GM18517 (cell line): ENCODE data around the gene OTX1.
"Not testable (repeated sequence)": the region's sequence is repeated elsewhere in the genome, so short reads cannot be mapped to it uniquely, and the experiment has no call there.

Experiments
- ATAC-seq: cut with Tn5 transposase; IDR thresholded peaks from one replicate; pipeline ENCODE4 v1.9.1; 2021; ENCODE audit warnings: mild to moderate bottlenecking, moderate library complexity; ENCODE audit not compliant: unreplicated experiment

OTX1 gene

DNA sequence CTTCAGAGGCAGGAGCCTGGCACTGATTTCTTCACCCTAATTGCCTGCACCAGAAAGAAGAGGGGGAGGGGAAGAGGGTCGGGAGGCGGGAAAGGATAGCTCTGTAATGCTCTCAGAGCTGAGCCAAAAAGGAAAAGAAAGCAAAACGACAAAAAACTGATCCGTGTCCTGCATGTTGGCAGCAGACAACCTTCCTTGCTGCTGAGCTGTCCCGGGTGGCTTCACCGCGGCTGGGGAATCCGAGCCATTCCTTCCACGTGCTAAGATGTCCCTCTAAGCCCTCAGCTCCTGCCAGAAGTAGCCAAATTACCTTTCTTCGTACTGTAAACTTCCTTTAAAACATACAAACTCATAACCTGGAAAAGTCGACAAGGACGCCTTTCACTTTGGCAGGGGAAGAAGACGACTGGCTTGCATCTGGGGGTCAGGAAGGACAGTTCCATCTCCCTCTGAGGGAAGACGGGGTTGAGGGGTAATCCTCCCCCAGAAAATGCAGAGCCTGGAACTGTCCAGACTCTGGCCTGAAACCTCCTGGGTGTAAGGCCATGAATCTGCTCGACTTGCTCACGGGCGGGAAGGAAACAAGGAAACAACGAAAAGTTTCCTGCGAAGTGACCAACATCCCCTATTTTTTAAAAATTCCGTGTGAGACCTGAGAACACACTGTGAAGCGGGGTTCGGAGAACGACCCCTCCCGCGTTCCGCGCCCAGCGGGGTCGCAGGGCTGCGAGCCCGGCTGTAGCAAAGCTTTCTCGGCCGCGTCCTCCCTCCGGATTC, 7.7 kb downstream of the OTX1 start:
- ATAC-seq: no peak

DNA sequence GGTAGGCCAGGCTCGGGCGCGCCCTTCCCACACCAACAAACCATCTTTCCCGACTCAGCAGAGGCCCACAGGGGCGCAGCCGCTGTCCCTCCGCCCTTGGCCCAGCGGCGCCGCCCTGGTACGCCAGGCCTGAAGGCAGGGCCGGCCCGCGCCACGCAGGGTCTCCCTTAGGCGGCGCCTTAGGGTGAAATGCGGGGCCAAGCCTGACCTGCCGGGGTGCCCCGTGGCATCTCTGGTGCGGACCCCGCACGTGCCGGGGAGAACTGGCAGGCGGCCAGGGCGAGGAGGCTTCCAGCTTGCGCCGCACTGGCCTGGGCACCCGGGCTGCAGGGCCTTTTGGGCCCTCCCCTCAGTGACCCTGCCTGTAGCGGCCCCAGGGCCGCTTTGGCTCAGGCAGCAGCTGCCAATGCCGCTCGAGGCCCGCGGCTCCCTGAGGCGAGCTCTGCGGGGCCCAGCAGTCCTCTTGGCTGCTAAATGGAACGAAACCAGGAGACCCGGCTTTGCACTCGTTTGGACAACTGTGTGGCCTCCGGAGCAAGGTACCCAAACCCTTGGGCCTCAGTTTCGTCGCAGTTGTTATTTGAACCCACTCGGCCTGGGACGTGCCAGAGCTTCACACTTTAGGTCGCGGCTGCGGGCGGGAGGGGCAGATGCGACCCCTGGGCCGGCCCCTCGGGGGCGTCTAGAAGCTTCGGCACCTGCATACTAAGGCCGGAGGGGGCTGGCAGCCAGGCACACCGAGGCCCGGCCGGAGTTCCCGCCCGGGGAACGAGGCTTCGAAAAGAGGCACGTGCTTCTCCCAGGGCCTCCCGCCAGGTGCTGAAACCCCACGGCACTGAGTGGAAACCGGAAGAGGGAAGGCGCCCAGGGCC, 8.5 kb downstream of the OTX1 start:
- ATAC-seq: no peak

DNA sequence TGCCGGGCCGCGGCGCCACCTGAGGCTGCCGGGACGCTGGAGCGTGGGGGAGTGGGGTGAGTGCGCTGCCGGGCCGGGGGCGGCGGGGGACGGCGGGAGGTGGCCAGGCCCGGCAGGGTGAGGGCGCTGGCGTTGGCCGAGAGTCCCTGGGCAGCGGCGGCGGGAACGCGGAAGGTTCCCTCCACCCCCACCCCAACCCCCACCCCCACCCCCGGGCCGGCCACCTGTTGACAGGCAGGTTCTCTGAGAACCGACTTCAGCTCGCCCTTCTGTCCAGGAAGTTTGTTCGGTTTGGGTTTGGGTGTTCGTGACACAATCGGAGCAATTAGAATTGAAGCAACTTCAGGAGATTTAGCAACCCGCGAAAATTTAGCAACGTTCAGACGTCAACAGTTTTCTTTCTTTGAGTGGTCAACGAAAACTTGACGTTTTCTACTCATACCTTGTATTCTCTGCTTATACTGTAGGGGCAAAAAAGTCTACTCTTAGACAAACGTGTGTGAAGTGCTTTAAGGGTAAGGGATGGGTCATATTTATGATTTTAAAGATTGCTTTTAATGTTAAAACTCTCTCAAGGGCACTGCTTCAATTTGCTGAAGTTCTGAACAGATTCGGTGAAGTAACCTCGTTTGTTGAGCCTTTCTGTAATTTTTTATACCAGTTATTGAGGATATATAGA, 9.3 kb downstream of the OTX1 start:
- ATAC-seq: no peak

DNA sequence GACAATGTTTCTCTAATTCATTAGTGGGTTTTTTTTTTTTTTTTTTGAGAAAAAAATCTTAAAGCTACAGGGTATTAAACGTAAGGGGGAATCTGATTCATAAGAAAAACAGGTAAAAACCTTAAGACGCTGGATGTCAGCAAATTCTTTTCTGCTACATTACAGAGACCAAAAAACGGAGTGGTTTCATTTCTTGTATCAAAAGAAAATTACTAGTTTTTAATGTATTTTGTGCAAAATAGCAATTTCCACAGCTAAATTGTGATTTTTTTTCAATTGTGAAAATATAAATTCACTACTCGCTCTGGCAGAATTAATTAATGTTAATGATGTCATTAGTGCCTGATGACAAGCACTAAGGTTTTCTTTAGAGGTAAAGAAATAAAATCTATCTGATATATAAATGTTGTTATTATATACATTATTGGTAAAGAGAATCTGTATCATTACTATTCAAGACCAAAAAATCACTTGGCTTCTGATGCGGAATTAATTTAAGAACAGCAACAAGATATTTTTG, 9.9 kb downstream of the OTX1 start:
- no peak for ATAC-seq

DNA sequence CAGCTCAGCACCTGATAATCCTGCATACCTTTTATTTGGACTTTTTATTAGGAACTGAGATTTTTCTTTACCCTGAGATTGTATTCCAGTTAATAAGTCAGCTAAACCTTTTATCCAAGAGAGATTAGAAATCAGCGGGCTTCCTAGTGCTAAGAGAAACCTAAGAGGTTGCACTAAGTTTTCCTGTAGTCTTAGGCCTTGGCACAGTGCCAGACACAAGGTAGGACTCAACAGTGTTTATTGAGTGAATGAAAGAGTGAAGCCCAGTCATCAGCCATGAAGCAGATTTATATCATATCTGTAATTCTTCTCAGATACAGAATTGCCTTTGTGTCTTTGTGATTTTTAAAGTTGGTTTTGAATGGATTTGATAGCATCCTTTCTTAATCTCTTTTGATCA, 13.6 kb downstream of the OTX1 start:
- no peak for ATAC-seq

DNA sequence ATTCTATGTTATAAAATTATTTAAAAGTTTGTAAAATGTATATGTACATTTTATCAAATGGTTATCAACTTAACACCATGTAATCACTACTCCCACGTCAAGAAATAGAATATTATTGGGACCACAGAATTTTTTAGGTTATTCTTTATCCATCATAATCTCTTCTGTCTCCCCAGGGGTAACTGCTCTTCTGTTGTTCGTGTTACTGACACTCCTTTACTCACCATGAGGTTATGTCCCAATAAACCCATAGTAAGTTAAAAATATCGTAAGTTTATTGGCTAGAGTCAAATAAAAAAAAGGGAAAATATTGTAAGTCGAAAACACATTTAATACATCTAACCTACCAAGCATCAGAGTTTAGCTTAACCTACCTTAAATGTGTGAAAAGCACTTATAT, 14.0 kb downstream of the OTX1 start:
- ATAC-seq: no peak

DNA sequence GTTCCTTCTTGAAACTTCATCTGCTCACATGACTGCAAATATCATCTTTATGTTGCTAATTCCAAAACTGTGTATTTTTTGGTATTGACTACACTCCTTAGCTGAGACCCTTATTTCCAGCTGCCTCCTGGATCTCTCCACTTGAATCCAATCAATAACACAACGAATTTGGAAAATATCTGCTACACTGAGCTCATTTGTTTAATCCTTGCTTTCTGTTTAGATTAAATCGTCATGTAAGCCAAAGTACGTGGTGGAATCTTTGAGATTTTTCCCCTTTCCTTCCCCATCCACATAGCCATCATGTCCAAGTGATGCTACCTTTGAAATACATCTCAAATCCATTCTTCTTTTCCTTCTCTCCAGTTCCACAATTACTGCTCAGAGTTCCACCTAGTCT, 15.6 kb downstream of the OTX1 start:
- no peak for ATAC-seq

DNA sequence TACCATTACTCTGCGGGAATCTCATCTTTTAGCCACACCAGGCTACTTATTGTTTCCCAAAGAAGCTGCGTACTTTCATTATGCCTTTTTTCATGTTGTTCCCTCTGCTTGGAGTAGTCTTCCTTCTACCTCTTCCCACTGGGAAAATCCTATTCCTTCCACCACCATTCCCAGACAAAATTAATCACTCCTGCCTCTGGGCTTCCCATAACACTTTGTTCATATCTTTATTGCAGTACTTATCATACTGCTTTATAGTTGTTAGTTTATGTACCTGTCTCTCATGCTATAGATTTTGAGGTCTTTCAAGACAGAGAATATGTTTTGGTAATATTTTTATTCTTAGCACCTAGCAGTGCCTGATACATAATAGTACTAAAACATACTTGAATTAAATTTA, 16.2 kb downstream of the OTX1 start:
- no peak for ATAC-seq

DNA sequence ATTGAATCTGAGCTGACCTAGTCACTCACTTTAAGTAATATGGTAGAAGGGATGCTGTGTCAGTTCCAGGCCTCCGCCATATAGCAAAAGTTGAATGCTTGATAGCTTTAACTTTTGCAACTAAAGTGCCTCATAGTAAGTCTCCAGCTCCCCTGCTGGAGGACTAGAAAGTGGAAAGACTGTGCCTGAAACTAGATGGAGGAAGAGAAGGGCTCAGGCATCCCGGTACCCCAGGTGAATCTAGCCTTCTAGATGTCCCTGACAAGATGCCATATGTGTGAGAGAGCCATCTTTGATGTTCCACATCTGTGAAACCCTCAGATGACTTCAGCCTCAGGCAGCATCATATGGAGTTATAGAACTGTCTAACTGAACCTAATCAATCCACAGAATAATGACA, 21.0 kb downstream of the OTX1 start:
- ATAC-seq: no peak

DNA sequence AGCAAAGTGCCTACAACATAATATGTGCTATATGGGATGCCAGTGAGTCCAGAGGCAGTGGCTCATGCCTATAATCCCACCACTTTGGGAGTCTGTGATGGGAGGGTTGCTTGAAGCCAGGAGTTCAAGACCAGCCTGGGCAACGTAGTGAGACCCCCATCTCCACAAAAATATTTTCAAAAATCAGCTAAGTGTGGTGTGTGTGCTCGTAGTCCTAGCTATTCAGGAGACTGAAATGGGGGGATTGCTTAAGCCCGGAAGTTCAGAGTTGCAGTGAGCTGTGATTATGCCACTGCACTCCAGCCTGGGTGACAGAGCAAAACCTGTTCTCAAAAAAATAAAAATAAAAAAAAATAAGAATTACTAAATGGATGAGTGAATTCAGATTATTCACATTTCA, 23.4 kb downstream of the OTX1 start:
- no peak for ATAC-seq

DNA sequence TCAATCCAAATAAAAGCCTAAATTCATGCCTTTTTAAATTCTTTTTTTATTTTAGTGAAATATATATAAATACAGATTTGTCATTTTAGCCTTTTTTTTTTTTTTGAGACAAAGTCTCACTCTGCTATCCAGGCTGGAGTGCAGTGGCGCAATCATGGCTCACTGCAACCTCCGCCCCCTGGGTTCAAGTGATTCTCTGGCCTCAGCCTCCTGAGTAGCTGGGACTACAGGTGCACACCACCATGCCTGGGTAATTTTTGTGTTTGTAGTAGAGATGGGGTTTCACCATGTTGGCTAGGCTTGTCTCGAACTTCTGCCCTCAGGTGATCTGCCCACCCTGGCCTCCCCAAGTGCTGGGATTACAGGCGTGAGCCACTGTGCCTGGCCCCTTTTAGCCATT, 23.8 kb downstream of the OTX1 start:
- not testable (repeated sequence) for ATAC-seq

DNA sequence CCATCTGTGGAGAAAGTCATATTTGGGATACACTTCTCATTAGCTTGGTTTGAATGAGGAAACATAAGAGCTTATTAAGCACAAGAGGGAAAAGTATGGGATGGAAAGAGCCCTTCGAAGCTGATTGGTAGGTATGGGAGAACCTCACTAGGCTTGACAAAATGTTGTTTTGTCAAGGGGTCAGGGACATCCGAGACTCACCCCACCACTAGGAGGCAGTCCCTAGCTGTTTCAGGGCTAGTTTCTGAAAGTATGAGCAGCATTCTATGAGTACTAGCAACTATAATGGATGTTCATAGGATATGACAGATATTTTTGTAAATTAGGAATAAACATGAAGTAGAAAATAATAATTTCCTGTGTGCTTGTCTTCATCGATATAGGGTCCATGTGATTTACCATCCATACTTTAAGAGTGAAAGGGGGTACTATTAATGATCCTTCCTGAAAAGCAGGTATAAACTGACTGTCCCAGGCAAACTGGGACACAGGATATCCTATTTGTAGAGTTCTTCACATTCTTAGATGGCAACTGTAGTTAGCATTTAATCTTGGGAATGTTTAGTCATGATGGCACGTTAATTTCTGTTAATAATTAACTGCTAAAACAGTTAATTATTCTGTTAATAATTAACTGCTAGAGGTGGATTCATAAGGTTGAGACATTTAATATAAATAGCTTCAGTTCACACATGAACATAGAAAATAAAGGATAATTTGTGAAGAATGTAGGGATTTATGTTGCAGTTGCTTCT, 28.4 kb downstream of the OTX1 start:
- no peak for ATAC-seq

DNA sequence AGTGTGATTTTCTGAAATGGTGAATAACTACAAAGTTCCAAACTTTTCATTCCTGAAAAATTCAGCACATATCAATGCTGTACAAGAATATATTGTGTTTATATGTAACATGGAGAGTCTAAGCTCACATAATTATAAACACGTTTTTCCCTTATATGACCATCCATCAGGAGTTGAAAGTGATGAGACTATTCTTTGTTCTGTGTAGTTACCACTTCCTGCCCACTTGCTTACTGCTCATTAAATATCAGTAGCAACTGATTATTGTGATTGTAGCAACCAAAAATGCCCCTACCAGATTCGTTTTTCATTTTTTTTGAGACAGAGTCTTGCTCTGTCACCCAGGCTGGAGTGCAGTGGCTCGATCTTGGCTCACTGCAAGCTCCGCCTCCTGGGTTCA, 30.8 kb downstream of the OTX1 start:
- ATAC-seq: no peak

DNA sequence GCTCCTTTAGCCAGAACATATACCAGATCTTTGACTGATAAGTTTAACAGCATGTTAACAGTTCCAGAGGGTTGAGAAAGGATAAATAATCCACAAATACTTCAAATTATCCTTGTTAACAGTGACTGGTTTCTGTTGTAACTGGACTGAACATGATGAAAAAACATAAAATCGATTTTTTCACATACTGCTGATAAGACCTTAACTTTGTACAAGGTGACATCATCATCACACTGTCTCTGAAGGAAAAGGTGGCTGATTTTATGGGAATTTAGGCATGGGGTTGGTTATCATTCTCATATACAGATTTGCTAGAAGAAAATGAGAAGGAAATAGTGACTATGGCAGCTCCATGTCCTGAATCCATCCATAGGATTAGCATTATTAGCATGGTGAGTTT, 36.1 kb downstream of the OTX1 start:
- ATAC-seq: no peak

DNA sequence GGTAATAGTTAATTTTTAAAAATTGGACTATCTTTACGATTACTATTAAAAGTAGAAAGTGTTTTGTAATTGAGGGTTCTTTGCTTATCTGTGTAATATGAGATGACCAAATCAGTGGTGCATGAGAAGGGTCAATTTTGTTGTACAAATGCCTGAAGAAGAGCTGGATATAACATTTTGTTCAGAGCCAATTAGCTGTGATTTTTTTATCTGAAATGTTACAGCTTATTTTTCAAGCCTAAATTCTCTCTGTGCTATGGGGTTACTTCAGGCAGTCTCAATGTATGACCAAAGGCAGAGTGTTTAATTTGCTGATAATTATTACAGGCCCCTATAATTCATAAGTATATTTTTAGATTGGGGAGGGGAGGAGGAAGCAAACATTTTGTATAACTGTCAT, 41.8 kb downstream of the OTX1 start:
- ATAC-seq: no peak

DNA sequence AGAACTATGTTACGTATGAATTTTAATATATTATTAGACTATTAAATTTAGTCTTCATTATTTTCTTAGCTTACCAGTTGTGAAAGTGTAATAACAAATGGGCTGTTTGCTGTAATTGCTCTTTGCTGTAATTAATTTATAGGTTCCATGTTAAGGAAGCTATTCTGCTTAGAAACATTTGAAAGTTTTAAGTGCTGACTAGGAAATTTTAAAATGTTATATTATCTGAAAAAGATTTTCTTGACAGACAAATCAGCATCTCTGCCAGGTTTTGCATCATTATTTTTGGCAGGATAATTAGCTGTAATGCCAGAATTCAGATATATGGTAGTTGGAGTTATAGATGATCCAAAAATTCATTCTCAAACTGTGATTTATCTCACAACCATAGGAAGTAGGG, 42.2 kb downstream of the OTX1 start:
- no peak for ATAC-seq

DNA sequence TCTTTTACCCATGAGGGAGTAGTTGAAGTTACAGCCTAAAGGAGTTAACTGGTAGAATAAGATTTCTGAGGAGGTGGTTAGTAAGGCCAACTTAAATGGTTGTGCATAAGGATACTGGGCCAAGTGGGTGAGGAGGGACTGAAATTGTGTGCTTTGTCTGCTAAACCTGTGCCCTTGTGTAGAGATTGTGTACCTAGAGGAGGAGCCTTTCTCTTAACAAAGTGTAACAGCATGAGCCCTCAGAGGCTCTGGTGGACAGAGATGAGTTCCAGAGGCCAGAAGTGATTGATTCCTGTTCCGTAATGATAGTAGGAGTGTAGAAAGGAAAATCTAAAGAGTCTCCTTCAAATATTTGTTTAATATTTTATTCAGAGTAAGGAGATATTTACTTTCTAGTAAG, 42.9 kb downstream of the OTX1 start:
- ATAC-seq: no peak

DNA sequence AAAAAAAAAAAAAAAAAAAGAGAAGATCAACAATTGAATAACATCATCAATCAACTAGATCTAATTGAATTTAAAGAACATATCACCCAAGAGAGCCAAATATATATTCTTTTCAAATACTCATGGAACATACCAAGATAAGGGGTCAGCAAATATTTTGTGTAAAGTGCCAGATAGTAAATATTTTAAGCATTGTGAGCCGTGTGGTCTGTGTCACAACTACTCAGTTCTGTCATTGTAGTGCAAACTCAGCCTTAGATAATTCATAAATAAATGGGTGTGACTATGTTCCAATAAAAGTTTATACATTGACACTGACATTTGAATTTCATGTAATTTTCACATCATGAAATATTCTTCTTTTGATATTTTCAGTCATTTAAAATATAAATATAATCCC, 45.9 kb downstream of the OTX1 start:
- ATAC-seq: no peak

DNA sequence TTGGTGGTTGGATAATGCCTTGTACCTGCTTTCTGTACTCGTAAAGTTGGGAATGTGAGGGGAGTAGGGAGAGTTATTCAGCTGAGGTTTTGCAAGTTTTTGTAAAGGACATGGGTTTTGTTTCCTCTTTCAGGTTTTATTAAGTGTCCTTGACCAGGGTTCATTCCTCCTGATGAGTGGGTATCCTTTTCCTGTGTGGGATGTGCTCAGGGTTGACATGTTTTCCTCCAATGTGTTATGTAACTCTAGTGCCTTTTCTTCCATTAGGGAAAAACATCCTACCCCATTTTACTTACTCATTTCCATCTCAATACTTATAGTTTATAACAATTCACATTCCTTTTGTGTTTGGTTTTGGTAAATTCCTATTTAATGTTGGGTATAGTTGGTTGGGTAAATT, 48.4 kb downstream of the OTX1 start:
- no peak for ATAC-seq

DNA sequence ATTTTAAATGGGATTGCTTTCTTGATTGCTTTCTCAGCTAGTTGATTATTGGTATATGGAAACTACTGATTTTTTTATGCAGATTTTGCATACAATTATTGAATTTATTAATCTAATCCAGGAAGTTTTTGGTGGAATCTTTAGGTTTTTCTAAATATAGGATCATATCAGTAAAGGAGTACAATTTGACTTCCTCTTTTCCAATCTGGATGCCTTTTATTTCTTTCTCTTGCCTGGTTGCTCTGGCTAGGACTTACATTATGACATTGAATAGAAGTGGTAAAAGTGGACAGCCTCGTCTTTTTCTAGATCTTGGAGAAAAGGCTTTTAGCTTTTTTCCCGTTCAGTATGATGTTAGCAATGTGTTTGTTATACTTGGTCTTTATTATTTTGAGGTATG, 51.3 kb downstream of the OTX1 start:
- ATAC-seq: no peak

DNA sequence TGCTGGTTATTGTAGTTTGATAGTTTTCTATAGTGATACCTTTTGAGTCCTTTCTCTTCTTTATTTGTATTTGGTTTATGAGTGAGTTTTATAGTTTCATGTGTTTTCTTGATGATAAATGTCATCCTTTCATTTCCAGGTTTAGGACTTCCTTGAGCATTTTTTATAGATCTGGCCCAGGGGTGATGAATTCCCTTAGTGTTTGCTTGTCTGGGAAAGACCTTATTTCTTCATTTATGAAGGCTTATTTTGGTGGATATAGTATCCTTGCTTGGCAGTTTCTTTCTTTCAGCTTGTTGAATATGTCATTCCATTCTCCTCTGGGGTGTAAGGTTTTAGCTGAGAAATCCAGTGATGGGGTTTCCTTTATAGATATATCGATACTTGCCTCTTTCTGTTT, 53.9 kb downstream of the OTX1 start:
- no peak for ATAC-seq
